ENCODE measurements around the gene MLYCD.

Gene MLYCD

DNA sequence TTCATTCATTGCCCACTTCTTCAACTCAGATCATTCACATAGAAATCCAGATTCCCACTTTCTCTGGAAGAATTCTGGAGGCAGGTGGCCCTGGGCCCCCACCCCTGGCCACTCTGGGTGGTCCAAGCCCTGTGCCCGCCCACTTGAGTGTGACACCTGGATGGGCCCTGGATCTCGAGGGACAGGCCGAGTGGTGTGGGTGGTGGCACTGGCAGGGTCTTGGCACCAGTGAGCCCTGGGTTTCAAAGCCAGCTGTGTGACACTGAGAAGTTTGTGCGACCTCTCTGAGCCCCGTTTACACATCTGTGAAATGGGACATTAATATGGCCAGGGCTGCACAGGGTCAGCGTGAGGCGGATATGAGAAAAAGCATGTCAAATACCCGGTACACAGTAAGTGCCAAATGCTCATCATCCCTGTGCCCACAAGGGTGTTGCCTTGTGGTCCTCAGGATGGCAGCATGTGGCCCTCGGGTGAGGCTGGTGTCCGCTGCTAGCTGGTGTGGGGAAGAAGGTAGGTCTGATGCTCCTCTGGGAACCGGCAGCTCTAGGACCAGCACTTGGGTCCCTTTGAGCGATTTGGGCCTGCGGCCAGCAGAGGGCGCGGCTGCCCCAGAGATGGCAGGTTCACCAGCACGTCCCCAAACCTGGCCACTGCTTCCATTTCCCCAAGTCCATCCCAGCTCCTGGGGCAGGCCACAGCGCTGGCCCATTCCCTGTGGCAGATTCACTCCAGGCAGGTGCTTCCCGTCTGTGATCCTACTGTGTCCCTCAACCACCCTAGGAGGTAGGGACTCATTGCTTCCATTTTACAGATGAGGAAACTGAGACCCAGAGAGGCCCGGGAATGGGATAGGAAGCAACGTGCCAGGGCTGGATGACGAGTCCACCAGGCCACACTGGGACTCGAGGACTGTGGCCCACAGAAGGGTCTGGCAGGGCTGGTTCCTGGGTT lies 57.7 kb downstream of the MLYCD start:
- peak; percentile 81 for DNase-seq (ENCODE audit: low read depth)
- no peak overlapping the region for H3K4me3 ChIP-seq (replicated peaks; ENCODE audit: low read depth, low read length)
- TF ChIP-seq, protein P1, sequence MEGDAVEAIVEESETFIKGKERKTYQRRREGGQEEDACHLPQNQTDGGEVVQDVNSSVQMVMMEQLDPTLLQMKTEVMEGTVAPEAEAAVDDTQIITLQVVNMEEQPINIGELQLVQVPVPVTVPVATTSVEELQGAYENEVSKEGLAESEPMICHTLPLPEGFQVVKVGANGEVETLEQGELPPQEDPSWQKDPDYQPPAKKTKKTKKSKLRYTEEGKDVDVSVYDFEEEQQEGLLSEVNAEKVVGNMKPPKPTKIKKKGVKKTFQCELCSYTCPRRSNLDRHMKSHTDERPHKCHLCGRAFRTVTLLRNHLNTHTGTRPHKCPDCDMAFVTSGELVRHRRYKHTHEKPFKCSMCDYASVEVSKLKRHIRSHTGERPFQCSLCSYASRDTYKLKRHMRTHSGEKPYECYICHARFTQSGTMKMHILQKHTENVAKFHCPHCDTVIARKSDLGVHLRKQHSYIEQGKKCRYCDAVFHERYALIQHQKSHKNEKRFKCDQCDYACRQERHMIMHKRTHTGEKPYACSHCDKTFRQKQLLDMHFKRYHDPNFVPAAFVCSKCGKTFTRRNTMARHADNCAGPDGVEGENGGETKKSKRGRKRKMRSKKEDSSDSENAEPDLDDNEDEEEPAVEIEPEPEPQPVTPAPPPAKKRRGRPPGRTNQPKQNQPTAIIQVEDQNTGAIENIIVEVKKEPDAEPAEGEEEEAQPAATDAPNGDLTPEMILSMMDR (IDR thresholded peaks at IDR 0.05; ENCODE audit: low read length, missing control alignments), result peak; percentile 80

DNA sequence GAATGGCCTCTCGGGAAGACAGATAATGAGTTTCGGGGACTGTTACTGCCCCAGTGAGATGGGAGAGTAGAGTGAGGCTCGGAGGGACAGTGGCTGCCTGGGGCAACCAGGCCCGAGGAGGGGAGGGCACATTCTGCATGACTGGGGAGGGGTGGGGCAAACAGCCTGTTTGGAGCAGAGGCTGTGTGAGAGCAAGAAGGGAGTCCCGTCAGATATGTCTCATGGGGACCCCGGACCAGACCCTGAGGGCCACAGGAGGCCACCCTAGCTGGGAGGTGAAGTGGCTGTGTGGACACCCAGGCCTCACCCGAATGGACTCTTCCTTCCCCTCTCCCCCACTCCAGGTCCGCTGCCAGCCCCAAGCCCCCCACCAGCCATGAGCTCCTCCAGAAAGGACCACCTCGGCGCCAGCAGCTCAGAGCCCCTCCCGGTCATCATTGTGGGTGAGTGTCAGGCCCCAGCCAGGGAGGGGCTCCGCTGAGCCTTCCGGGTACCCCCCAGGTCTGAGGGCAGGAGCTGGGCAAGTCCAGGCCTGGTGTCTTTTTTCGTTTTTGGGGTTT lies 58.5 kb downstream of the MLYCD start:
- DNase-seq (ENCODE audit: low read depth), result no peak
- TF ChIP-seq, protein P1 (IDR thresholded peaks at IDR 0.05; ENCODE audit: low read length, missing control alignments), result no peak
- no peak overlapping the region for H3K4me3 ChIP-seq (replicated peaks; ENCODE audit: low read depth, low read length)

DNA sequence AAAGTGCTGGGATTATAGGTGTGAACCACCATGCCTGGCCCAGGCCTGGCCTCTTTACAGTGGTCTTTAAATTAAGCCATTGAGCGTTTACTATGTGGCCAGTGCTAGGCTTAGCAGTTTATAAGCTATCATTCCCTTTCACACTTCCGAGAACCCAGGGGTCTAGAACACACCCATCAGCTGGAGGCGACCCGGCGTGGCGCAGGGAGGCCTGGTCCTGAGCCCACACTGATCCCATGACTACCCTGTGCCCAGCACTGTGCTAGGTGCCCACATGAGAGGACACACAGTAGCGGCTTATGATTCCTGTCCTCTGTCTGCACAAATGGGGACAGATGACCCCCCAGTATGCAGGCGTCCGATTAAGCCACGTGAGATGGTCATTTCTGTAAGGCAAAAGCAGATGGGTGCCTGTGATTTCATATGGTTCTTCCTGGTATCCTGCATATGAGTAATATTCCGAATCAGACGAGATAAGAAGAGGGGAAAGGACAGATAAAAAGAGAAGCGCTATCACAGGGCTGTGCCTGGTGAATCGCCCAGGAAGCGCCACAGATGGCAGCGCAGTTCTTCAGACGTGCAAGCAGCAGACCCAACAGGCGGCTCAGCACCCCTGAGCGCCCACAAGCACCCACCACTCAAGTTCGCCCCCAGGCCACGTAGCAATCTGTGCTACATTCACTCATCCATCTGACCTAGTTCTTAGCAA lies 59.4 kb downstream of the MLYCD start:
- TF ChIP-seq, protein P1 (IDR thresholded peaks at IDR 0.05; ENCODE audit: low read length, missing control alignments), result no peak
- DNase-seq (ENCODE audit: low read depth), result no peak
- H3K4me3 ChIP-seq (replicated peaks; ENCODE audit: low read depth, low read length), result no peak overlapping the region

DNA sequence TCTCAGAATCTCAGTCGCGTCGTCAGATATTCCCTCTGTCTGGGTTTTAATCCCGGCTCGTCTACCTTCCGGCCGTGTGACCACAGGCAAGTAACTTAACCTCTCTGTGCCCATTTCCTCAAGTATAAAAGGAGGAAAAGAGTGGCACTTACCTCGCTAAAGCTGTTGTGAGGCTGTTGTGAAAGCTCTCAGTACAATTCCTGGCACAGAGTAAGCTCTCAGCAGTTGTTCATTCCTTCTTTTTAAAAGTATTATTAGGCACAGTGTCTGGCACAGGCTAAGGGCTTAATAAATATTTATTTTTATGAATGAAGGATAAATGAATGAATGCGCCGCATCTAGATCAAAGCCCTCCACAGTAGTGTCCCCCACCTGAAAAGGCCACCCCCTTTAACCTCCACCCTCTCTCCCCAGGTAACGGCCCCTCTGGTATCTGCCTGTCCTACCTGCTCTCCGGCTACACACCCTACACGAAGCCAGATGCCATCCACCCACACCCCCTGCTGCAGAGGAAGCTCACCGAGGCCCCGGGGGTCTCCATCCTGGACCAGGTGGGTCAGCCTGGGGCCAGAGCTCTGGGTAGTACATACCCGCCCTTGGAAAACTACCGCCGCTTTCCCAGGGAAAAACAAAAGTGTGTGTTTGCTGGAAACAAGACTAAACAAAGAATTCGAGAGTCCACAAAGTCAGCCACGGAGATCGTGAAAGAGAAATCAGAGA lies 60.1 kb downstream of the MLYCD start:
- TF ChIP-seq, protein P1 (IDR thresholded peaks at IDR 0.05; ENCODE audit: low read length, missing control alignments), result no peak
- no peak for DNase-seq (ENCODE audit: low read depth)
- H3K4me3 ChIP-seq (replicated peaks; ENCODE audit: low read depth, low read length), result no peak overlapping the region

DNA sequence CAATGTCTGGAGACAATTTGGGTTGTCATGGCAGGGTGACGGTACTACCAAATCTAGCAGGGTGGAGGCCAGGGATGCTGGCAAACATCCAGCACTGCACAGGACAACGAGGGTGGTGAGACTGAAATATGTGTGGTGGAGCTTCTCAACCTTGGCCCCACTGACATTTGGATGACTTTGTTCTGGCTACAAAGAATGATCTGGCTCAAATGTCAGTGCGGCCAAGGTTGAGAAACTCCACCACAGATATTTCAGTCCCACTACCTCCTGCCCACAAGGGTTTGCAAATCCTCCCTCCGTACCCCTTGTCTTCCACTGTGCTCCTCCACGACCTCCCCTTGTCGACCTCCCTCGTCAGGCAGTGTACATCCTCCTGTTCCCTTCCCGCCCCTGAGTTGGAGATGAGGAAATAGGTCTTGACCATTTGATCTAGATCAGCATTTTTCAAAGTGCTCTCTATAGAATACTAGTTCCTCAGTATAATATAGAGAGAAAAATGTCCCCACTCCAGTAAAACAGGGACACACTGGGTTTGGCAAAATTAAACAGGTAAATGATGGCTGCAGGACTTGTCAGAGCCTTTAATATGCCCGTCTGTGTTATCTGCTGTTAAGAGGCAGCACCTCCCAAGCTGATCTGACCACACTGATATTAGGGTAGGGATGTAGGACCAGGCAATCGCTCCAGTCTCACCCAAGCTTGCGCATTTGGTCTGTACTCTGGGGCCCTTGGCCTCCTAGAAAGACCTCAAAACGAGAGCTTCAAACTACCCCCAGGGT lies 60.9 kb downstream of the MLYCD start:
- TF ChIP-seq, protein P1 (IDR thresholded peaks at IDR 0.05; ENCODE audit: low read length, missing control alignments), result no peak
- no peak for DNase-seq (ENCODE audit: low read depth)
- H3K4me3 ChIP-seq (replicated peaks; ENCODE audit: low read depth, low read length), result no peak overlapping the region
